ENCODE data around the gene UROD. TPM values are rescaled to one million over a fixed set of nuclear protein-coding genes. Genes with fewer than 3 reads are reported as not detected.

Gene UROD
- total and polyA plus RNA-seq, 3 donors from 2014 or later = 111 to 187 (median 127) TPM

- H3K9me3 ChIP-seq = no peaks in the 10 kb centered on the region
- intact Hi-C loops (cut with DNase I; ENCODE audit: low total_unique reads) = no loop called here
- H3K27ac ChIP-seq = no peak overlapping the region
- TF ChIP-seq, protein P1, sequence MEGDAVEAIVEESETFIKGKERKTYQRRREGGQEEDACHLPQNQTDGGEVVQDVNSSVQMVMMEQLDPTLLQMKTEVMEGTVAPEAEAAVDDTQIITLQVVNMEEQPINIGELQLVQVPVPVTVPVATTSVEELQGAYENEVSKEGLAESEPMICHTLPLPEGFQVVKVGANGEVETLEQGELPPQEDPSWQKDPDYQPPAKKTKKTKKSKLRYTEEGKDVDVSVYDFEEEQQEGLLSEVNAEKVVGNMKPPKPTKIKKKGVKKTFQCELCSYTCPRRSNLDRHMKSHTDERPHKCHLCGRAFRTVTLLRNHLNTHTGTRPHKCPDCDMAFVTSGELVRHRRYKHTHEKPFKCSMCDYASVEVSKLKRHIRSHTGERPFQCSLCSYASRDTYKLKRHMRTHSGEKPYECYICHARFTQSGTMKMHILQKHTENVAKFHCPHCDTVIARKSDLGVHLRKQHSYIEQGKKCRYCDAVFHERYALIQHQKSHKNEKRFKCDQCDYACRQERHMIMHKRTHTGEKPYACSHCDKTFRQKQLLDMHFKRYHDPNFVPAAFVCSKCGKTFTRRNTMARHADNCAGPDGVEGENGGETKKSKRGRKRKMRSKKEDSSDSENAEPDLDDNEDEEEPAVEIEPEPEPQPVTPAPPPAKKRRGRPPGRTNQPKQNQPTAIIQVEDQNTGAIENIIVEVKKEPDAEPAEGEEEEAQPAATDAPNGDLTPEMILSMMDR (IDR thresholded peaks at IDR 0.05) = no peak
- TF ChIP-seq POLR2A (IDR thresholded peaks at IDR 0.05) = no peak
- H3K4me1 ChIP-seq = peaks cover 7% of the 10 kb centered on the region
- H3K27me3 ChIP-seq = no peaks in the 10 kb centered on the region
- H3K4me3 ChIP-seq = no peak overlapping the region
- no peak for DNase-seq
- H3K36me3 ChIP-seq (ENCODE audit: low read depth, missing control alignments) = no peaks in the 10 kb centered on the region
- WGBS, 2 donors = 87 to 89% methylated on average over 13 to 14 of the region's 17 CpGs
These were observed 9.1 kb upstream of the UROD start for GRCh38 chr1:45002650-45003645.

- intact Hi-C loops (cut with DNase I; ENCODE audit: low total_unique reads) = no loop called here
- Histone ChIP-seq H3K4me1 (peaks cover 7% of the 10 kb centered on the region), H3K36me3 (ENCODE audit: low read depth, missing control alignments) (no peaks in the 10 kb centered on the region), H3K4me3 (no peak overlapping the region), H3K27me3 (no peaks in the 10 kb centered on the region), H3K9me3 (no peaks in the 10 kb centered on the region), H3K27ac (no peak overlapping the region)
- 89 to 90% methylated on average over 11 to 14 of the region's 14 CpGs for WGBS, 2 donors
- TF ChIP-seq, protein P1 (IDR thresholded peaks at IDR 0.05) = no peak
- no peak for TF ChIP-seq POLR2A (IDR thresholded peaks at IDR 0.05)
- no peak for DNase-seq
These were observed 8.3 kb upstream of the UROD start for GRCh38 chr1:45003741-45004140.

- Histone ChIP-seq H3K9me3 (no peaks in the 10 kb centered on the region), H3K27me3 (no peaks in the 10 kb centered on the region), H3K4me3 (no peak overlapping the region), H3K4me1 (peaks cover 7% of the 10 kb centered on the region), H3K27ac (no peak overlapping the region), H3K36me3 (ENCODE audit: low read depth, missing control alignments) (no peaks in the 10 kb centered on the region)
- DNase-seq = no peak
- no peak for TF ChIP-seq POLR2A (IDR thresholded peaks at IDR 0.05)
- TF ChIP-seq, protein P1 (IDR thresholded peaks at IDR 0.05) = no peak
- WGBS, 2 donors = 78 to 82% methylated on average over 7 of the region's 7 CpGs
- intact Hi-C loops (cut with DNase I; ENCODE audit: low total_unique reads) = no loop called here
These were observed 7.7 kb upstream of the UROD start for GRCh38 chr1:45004281-45004920.

DNA sequence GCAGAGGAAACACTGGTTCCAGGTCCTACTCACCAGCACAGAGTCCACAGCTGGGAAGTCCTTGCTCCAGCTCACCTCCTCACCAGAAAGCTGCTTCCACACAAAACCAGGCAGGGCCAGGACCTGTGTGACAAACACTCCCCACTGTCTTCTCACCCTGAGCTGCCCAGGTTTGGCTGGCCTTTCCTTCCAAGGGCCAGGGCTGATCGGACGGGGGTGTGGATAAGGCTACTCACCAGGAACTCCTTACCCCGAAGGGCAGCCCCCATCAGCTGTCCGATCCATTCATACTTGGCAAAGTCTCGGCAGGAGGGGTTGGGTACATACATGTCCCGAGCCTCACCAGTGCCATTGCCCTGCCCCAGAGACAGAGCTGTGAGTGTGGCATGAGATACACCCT is 6.3 kb upstream of the UROD start:
- no peak for DNase-seq

More for the DNA sequence above, 6.3 kb upstream of the UROD start:
- Histone ChIP-seq H3K27ac (no peak overlapping the region), H3K27me3 (no peaks in the 10 kb centered on the region), H3K4me3 (no peak overlapping the region), H3K36me3 (ENCODE audit: low read depth, missing control alignments) (no peaks in the 10 kb centered on the region), H3K9me3 (no peaks in the 10 kb centered on the region), H3K4me1 (peaks cover 11% of the 10 kb centered on the region)
- intact Hi-C loops (cut with DNase I; ENCODE audit: low total_unique reads) = no loop called here
- TF ChIP-seq, protein P1 (IDR thresholded peaks at IDR 0.05) = no peak
- no peak for TF ChIP-seq POLR2A (IDR thresholded peaks at IDR 0.05)
- WGBS, 2 donors = 91 to 94% methylated on average over 6 of the region's 6 CpGs
